Pancreas (tissue), 10 donors: Measurements from ENCODE around the gene CYB5B. TPM values are rescaled to one million over a fixed set of nuclear protein-coding genes. Genes with fewer than 3 reads are reported as not detected.

Source experiments
- ATAC-seq, 4 donors: fragments of 200-7000 bp; cut with Tn5 transposase; one replicate each; pipeline versions ENCODE4 v1.8.0 to v1.9.1; 2020; ENCODE audit warnings: mild to moderate bottlenecking in 4 of 4, moderate library complexity in 4 of 4
- DNase-seq, 6 donors: peaks; one replicate each; pipeline ENCODE4 v3.0.0-alpha.2; 2020
- FAIRE-seq: peaks from 2 replicates; lab custom pipeline; 2012; peaks lifted over from hg19 to GRCh38; lab: Jason Lieb, UNC
- H3K27ac ChIP-seq, 4 donors: fragments of 200-600 bp; sonication (generic); 1 replicate in 3 of 4; 2 replicates in 1 of 4; pipeline versions ENCODE4 v1.5.0 to v1.8.0; 2020
- H3K27me3 ChIP-seq, 4 donors: fragments of 200-600 bp; one replicate each; pipeline ENCODE4 v1.8.0; 2021
- H3K36me3 ChIP-seq, 3 donors: fragments of 200-600 bp; sonication (generic) in 1 of 3; one replicate each; pipeline versions ENCODE4 v1.5.0 to v1.8.0; 2020 to 2021
- H3K4me1 ChIP-seq, 3 donors: fragments of 200-600 bp; one replicate each; pipeline ENCODE4 v1.8.0; 2021
- H3K4me3 ChIP-seq, 4 donors: fragments of 200-600 bp; sonication (generic) in 2 of 4; one replicate each; pipeline versions ENCODE4 v1.5.0 to v1.8.0; 2020 to 2021
- H3K9me3 ChIP-seq, 4 donors: fragments of 200-600 bp; one replicate each; pipeline ENCODE4 v1.8.0; 2021
- WGBS, 2 donors: extraction: QIAGEN DNeasy Blood & Tissue Kit; methylation state at CpG; one replicate each; pipeline ENCODE4 v1.1.7; 2013; 5-methylcytosine and 5-hydroxymethylcytosine counted together
- intact Hi-C, 3 donors: fragments of 100-400 bp; cut with DNase I; formaldehyde crosslinking; loops; one replicate each; pipeline versions ENCODE4 v1.11.1 to v1.14.2; 2022
- polyA plus RNA-seq, 2 donors: library from polyadenylated mRNA; stranded (reverse); fragments of 200-250 nt; gene quantifications; one replicate each; pipeline ENCODE4 v1.2.3, GENCODE V29; 2013
- total RNA-seq, 6 donors: library from RNA; stranded (reverse); fragmentation: NEBNext Ultra II Directional in 4 of 6; extraction: Animal tissue kit (Norgen Biotek cat#: 25700) in 4 of 6; gene quantifications; one replicate each; pipeline versions ENCODE4 v1.2.1 to v1.2.4, GENCODE V29; 2021 to 2023
- TF ChIP-seq, protein P1 (sequence below), 4 donors: fragments of 200-600 bp; sonication (generic) in 3 of 4; IDR thresholded peaks; one replicate each; pipeline versions ENCODE4 v1.5.0 to v1.8.0; 2021; ENCODE audit warnings: antibody characterized with exemption in 4 of 4
- donor health status: healthy with polysubstance abuse.
- donor health status: DM: no; HTN: no; CAD: no; lungs with moderate emphysema.
- donor health status: DM: no; HTN: no; CAD: no.
- donor health status: control.
- donor health status: control.
- donor health status: Bipolar disorder and iron deficiency.
- donor health status: DM: yes; HTN: yes; CAD: no.
- donor health status: DM: no; HTN: no; CAD: no.
- donor health status: DM: no; HTN: no; CAD: no.
- donor health status: DM: yes; HTN: yes; CAD: no.

Gene CYB5B
- total and polyA plus RNA-seq, 8 donors, result 16.0 to 38.1 (median 24.5) TPM

DNA sequence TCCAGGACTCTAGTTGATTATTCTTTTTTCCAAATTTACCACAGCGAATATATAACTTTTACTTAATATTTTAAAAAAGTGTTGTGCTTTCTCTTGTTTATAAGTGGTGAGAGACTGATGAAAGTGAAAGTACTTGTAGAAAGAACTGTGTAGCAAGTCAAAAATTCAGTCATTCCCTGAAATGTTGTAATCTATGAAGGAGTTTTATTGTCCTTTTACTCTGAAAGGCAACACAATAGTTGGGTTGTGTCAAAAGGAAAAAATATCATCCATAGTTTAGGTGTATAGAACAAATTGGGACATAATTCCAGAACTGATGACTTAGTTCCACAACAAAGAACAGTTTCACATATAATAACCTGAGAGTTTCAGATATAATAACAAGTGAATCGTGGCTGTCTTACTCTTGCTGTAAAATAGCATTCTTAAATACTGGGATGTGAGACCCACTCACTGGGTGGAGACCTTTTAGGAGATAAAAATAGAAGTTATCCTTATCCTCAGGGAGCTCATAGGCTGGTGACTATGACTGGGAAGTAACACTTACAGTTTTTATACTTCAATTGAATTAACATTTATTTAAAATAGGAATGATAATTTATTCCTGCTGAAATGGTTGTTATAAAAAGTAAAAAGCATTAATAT is 20.6 kb downstream of the CYB5B start:
- WGBS, 2 donors, result 60 to 74% methylated on average over 2 of the region's 2 CpGs
- peak in 2 of 4 donors; percentile 23 to 58 for ATAC-seq
- DNase-seq, result no peak
- peak overlapping the region in 2 of 4 donors; percentile 22 to 62 for H3K27ac ChIP-seq
- peaks cover 8 to 17% (median 15%) of the 10 kb centered on the region in 3 donors for H3K4me1 ChIP-seq
- TF ChIP-seq, protein P1, sequence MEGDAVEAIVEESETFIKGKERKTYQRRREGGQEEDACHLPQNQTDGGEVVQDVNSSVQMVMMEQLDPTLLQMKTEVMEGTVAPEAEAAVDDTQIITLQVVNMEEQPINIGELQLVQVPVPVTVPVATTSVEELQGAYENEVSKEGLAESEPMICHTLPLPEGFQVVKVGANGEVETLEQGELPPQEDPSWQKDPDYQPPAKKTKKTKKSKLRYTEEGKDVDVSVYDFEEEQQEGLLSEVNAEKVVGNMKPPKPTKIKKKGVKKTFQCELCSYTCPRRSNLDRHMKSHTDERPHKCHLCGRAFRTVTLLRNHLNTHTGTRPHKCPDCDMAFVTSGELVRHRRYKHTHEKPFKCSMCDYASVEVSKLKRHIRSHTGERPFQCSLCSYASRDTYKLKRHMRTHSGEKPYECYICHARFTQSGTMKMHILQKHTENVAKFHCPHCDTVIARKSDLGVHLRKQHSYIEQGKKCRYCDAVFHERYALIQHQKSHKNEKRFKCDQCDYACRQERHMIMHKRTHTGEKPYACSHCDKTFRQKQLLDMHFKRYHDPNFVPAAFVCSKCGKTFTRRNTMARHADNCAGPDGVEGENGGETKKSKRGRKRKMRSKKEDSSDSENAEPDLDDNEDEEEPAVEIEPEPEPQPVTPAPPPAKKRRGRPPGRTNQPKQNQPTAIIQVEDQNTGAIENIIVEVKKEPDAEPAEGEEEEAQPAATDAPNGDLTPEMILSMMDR (IDR thresholded peaks at IDR 0.05), result no peak
- intact Hi-C loops, result no loop called here
- peak; percentile 71 for FAIRE-seq
- no peaks in the 10 kb centered on the region for H3K27me3 ChIP-seq
- H3K36me3 ChIP-seq, result no peaks in the 10 kb centered on the region
- H3K4me3 ChIP-seq, result peak overlapping the region in 1 of 4 donors; percentile 6
- no peaks in the 10 kb centered on the region for H3K9me3 ChIP-seq

DNA sequence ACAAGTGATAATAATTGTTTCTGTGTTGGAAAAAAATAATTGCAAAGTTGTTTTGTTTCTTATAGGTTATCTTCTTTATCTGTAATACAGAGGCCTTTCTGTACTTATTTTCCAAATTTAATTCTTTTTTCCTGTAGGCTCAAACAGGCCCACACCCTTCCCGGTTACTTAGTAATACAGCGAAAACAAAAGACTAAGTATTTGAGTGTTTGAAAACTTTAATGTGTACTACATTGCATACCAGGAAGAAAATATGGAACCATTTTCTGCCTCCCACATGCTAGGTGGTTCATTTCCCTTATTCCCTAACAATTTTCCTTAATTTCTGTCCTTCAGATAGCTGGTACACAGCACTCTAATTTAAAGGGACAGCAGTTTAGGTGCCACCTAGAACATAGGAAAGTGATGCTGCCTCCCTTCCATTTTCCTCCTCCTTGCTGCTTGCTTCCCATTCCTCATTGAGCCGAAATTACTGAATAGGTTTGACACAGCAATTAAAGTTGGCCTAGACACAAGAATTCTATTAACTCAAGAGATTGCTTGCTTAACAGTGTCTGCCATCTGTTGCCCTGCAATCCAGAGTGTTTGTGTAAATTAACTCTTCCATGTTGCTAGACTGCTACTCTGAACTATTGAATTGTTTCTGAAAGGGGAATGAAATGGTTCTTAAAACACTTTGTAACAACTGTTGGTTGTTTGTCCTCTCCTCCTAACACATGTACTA is 24.2 kb downstream of the CYB5B start:
- no peak overlapping the region for H3K4me3 ChIP-seq
- H3K9me3 ChIP-seq, result no peaks in the 10 kb centered on the region
- ATAC-seq (peak; percentile 67 to 92 (median 90)), DNase-seq (no peak), FAIRE-seq (no peak)
- TF ChIP-seq, protein P1 (IDR thresholded peaks at IDR 0.05), result no peak
- H3K36me3 ChIP-seq, result no peaks in the 10 kb centered on the region
- peaks cover 8 to 17% (median 15%) of the 10 kb centered on the region in 3 donors for H3K4me1 ChIP-seq
- WGBS, 2 donors, result 45 to 50% methylated on average over 3 of the region's 3 CpGs
- H3K27ac ChIP-seq, result peak overlapping the region in 2 of 4 donors; percentile 48 to 59
- intact Hi-C loops, result no loop called here
- H3K27me3 ChIP-seq, result no peaks in the 10 kb centered on the region

DNA sequence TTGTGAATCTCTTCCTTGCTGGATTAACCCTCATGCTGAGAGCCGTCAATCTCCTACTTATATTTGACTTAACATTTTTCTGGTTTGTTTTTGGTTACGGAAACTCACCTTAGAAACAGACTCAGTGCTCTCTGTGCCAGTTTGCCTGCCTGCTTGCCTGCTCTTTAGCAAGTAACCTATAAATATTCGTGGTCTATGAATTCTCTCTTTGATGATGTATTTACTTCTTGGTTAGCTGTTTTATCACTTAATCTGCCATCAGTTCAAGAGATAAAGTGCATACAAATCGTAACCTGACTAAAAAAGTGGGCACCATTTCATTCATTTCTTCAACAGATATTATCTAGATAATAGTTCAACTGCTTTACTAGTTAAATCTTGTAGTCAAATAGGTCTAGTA is 26.7 kb downstream of the CYB5B start:
- intact Hi-C loops, result no loop called here
- FAIRE-seq, result no peak
- no peaks in the 10 kb centered on the region for H3K36me3 ChIP-seq
- H3K27me3 ChIP-seq, result no peaks in the 10 kb centered on the region
- no peak overlapping the region for H3K4me3 ChIP-seq
- ATAC-seq, result no peak
- peaks cover 7 to 16% (median 8%) of the 10 kb centered on the region in 3 donors for H3K4me1 ChIP-seq
- WGBS, 2 donors, result 79 to 83% methylated on average over 4 of the region's 4 CpGs
- TF ChIP-seq, protein P1 (IDR thresholded peaks at IDR 0.05), result no peak
- H3K9me3 ChIP-seq, result no peaks in the 10 kb centered on the region
- no peak overlapping the region for H3K27ac ChIP-seq
- DNase-seq, result no peak

DNA sequence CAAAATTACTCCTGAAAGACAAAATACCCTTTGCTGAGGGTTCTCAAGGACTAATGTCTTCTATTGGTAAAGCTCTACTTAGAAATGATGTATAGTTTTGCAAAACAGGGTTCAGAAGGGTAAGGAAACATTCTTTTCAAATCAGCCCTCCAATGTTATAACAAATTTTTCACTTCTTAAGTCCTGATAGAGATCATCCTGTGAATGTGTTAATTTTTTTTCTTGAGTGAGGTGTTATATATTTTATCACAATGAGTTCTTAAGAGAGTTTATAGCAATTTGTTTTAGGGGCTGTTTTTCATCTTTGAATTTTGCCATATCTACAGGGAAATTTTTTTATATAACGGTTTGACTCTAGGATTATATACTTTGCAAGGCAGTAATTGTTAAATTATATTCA is 29.5 kb downstream of the CYB5B start:
- Histone ChIP-seq H3K27me3 (no peaks in the 10 kb centered on the region), H3K4me3 (no peak overlapping the region), H3K36me3 (no peaks in the 10 kb centered on the region), H3K9me3 (no peaks in the 10 kb centered on the region), H3K27ac (no peak overlapping the region), H3K4me1 (peaks cover 0 to 8% (median 0%) of the 10 kb centered on the region in 3 donors)
- ATAC-seq, result no peak
- no peak for DNase-seq
- TF ChIP-seq, protein P1 (IDR thresholded peaks at IDR 0.05), result no peak
- WGBS, 2 donors, result 87 to 93% methylated on average over 1 of the region's 1 CpG
- FAIRE-seq, result no peak
- intact Hi-C loops, result no loop called here

DNA sequence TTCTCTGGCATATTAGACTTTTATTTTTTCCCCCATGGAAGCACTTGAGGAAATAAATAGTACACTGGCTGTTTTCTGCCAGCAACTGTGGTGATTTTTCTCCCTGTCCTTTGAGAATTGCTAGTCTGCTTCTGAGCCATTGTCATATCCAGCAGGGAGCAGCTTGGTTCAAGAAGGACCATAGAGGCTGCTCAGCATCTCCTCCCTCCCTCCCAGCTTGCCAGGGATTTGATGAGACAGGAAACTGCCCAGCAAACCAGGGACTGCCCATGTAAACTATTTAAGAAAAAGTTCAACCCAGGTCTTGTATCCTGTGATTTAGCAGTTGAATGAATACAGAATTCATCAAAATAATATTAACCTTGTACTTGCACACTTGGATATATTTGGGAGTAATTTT is 39.5 kb downstream of the CYB5B start:
- H3K9me3 ChIP-seq, result no peaks in the 10 kb centered on the region
- no peak overlapping the region for H3K27ac ChIP-seq
- intact Hi-C loops, result no loop called here
- TF ChIP-seq, protein P1 (IDR thresholded peaks at IDR 0.05), result no peak
- no peak overlapping the region for H3K4me3 ChIP-seq
- H3K27me3 ChIP-seq, result no peaks in the 10 kb centered on the region
- DNase-seq (no peak), ATAC-seq (no peak), FAIRE-seq (no peak)
- H3K4me1 ChIP-seq, result peaks cover 0 to 12% (median 0%) of the 10 kb centered on the region in 3 donors
- H3K36me3 ChIP-seq, result peaks cover 0 to 3% (median 0%) of the 10 kb centered on the region in 3 donors
